WTC11 (cell line): ENCODE results near the gene GGCX. TPM values are rescaled to one million over a fixed set of nuclear protein-coding genes. Genes with fewer than 3 reads are reported as not detected.
A peak's percentile ranks its signal among the peaks of the same experiment; 100 is the strongest.

Source experiments
- ELF4 ChIP-seq: sonication (generic); formaldehyde crosslinking; IDR thresholded peaks from 2 replicates; pipeline ENCODE4 v1.8.1; 2022; ENCODE audit warnings: low read depth, mild to moderate bottlenecking, moderate library complexity, missing genetic modification reagents
- ERG ChIP-seq: fragments of 250-450 bp; sonication (Bioruptor Pico); IDR thresholded peaks from 2 replicates; pipeline ENCODE4 v1.8.0; 2021; ENCODE audit warnings: mild to moderate bottlenecking
- FOXP1 ChIP-seq: sonication (generic); formaldehyde crosslinking; IDR thresholded peaks from 2 replicates; pipeline ENCODE4 v1.8.0; 2022; ENCODE audit warnings: missing genetic modification reagents, mild to moderate bottlenecking, moderate library complexity, borderline replicate concordance
- GTF2I ChIP-seq: fragments of 250-450 bp; sonication (Bioruptor Pico); conservative IDR thresholded peaks from 2 replicates; pipeline ENCODE4 v1.4.0; 2021; ENCODE audit warnings: mild to moderate bottlenecking
- JUN ChIP-seq: sonication (generic); formaldehyde crosslinking; IDR thresholded peaks from 2 replicates; pipeline ENCODE4 v1.8.0; 2023; ENCODE audit warnings: mild to moderate bottlenecking, missing genetic modification reagents
- KAT7 ChIP-seq: sonication (generic); formaldehyde crosslinking; IDR thresholded peaks from 2 replicates; pipeline ENCODE4 v1.8.1; 2023; ENCODE audit warnings: missing genetic modification reagents, mild to moderate bottlenecking, borderline replicate concordance
- MYBL2 ChIP-seq: sonication (generic); formaldehyde crosslinking; IDR thresholded peaks from 2 replicates; pipeline ENCODE4 v1.8.1; 2023; ENCODE audit warnings: mild to moderate bottlenecking, moderate library complexity, missing genetic modification reagents
- NFATC4 ChIP-seq: fragments of 250-450 bp; sonication (Bioruptor Pico); IDR thresholded peaks from 2 replicates; pipeline ENCODE4 v1.9.0; 2021; ENCODE audit warnings: mild to moderate bottlenecking
- NFYB ChIP-seq: sonication (generic); formaldehyde crosslinking; conservative IDR thresholded peaks from 2 replicates; pipeline ENCODE4 v1.8.0; 2022; ENCODE audit warnings: low read depth, missing genetic modification reagents
- SMAD4 ChIP-seq: sonication (generic); formaldehyde crosslinking; IDR thresholded peaks from 2 replicates; pipeline ENCODE4 v1.8.0; 2022; ENCODE audit warnings: mild to moderate bottlenecking, missing genetic modification reagents
- USF2 ChIP-seq: sonication (generic); formaldehyde crosslinking; IDR thresholded peaks from 2 replicates; pipeline ENCODE4 v1.8.1; 2023; ENCODE audit warnings: mild to moderate bottlenecking, missing genetic modification reagents, moderate library complexity
- ZNF121 ChIP-seq: sonication (generic); formaldehyde crosslinking; IDR thresholded peaks from 2 replicates; pipeline ENCODE4 v1.8.0; 2023; ENCODE audit warnings: missing genetic modification reagents
- ZNF532 ChIP-seq: fragments of 250-450 bp; sonication (Bioruptor Pico); IDR thresholded peaks from 2 replicates; pipeline ENCODE4 v1.9.0; 2021; ENCODE audit warnings: mild to moderate bottlenecking, borderline replicate concordance
- ZNF671 ChIP-seq: fragments of 250-450 bp; sonication (Bioruptor Pico); IDR thresholded peaks from 2 replicates; pipeline ENCODE4 v1.8.0; 2021; ENCODE audit warnings: mild to moderate bottlenecking
- total RNA-seq: library from RNA; stranded (reverse); gene quantifications from 3 replicates; pipeline ENCODE4 v1.2.3, GENCODE V29; 2021
- TF ChIP-seq, protein P1 (sequence below): sonication (generic); formaldehyde crosslinking; IDR thresholded peaks from 2 replicates; pipeline ENCODE4 v1.8.1; 2022; ENCODE audit warnings: low read depth, mild to moderate bottlenecking, moderate library complexity, missing genetic modification reagents, borderline replicate concordance
- TF ChIP-seq, protein P2 (sequence below): sonication (generic); formaldehyde crosslinking; IDR thresholded peaks from 2 replicates; pipeline ENCODE4 v1.8.1; 2023; ENCODE audit warnings: mild to moderate bottlenecking, missing genetic modification reagents
- TF ChIP-seq, protein P3 (sequence below): sonication (generic); formaldehyde crosslinking; IDR thresholded peaks from 2 replicates; pipeline ENCODE4 v1.8.0; 2023; ENCODE audit warnings: missing genetic modification reagents, mild to moderate bottlenecking, borderline replicate concordance
- TF ChIP-seq, protein P4 (sequence below): sonication (generic); formaldehyde crosslinking; IDR thresholded peaks from 2 replicates; pipeline ENCODE4 v1.8.0; 2022; ENCODE audit warnings: mild to moderate bottlenecking, missing genetic modification reagents
- TF ChIP-seq, protein P5 (sequence below): fragments of 250-450 bp; sonication (Bioruptor Pico); IDR thresholded peaks from 2 replicates; pipeline ENCODE4 v1.9.0; 2021; ENCODE audit warnings: mild to moderate bottlenecking

Gene GGCX
- total RNA-seq, 1 experiment from 2014 or later = 40.9 TPM

DNA sequence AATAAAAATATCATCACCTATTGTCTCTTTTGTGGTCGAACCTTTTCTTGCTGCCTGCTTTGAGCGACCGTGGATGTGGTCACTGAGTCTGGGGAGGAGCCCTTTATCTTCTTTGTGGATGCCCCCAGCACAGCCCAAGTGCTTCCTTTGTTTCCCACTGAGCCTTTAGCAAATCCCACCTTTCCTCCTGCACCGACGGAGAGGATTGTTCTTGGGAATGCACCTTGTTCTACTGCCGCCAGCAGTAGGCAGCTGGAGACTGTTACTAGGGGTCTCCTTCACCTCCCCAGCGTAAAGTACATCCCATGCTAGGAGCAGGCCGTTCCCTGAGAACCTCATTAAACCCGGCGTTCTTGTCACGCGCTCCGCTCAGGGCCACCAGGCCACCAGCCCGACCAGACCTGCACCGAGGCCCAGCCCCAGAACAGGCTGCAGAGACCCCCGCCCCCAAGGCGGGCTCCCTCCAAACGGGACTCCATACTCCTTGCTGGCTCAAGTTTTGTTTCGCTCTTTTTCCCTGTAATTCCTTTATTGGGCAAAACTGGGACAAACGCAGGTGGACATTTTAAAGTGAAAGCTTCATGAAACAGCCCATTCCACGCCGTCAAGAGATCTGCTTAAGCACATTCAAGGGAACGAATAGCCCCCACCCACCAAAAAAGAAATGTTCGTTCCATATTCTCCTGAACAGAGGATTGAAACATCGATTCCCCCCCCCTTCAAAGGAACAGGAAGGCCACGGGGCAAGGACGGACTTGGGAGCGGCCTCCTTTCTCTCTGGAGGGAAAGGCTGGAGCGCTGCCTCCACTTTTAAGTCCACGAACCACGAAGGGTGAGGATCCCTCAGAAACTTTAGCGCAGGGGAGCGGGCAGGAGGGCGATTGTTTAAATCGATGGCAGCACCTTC lies 23.4 kb downstream of the GGCX start (continued):
- TF ChIP-seq ERG (no peak), ZNF532 (0 out of 2 replicates have a peak, but pooled peaks have one; percentile 24), USF2 (CRISPR knock-in tag) (no peak), NFATC4 (0 out of 2 replicates have a peak, but pooled peaks have one; percentile 3), MYBL2 (CRISPR knock-in tag) (no peak), SMAD4 (CRISPR knock-in tag) (no peak), FOXP1 (no peak), ELF4 (CRISPR knock-in tag) (no peak), JUN (CRISPR knock-in tag) (no peak), GTF2I (no peak), ZNF121 (CRISPR knock-in tag) (no peak), KAT7 (CRISPR knock-in tag) (no peak), NFYB (CRISPR knock-in tag) (no peak), ZNF671 (CRISPR knock-in tag) (0 out of 2 replicates have a peak, but pooled peaks have one; percentile 22)
- TF ChIP-seq, protein P1, sequence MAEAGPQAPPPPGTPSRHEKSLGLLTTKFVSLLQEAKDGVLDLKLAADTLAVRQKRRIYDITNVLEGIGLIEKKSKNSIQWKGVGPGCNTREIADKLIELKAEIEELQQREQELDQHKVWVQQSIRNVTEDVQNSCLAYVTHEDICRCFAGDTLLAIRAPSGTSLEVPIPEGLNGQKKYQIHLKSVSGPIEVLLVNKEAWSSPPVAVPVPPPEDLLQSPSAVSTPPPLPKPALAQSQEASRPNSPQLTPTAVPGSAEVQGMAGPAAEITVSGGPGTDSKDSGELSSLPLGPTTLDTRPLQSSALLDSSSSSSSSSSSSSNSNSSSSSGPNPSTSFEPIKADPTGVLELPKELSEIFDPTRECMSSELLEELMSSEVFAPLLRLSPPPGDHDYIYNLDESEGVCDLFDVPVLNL (CRISPR knock-in tag) = no peak
- TF ChIP-seq, protein P2, sequence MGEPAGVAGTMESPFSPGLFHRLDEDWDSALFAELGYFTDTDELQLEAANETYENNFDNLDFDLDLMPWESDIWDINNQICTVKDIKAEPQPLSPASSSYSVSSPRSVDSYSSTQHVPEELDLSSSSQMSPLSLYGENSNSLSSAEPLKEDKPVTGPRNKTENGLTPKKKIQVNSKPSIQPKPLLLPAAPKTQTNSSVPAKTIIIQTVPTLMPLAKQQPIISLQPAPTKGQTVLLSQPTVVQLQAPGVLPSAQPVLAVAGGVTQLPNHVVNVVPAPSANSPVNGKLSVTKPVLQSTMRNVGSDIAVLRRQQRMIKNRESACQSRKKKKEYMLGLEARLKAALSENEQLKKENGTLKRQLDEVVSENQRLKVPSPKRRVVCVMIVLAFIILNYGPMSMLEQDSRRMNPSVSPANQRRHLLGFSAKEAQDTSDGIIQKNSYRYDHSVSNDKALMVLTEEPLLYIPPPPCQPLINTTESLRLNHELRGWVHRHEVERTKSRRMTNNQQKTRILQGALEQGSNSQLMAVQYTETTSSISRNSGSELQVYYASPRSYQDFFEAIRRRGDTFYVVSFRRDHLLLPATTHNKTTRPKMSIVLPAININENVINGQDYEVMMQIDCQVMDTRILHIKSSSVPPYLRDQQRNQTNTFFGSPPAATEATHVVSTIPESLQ (CRISPR knock-in tag) = no peak
- TF ChIP-seq, protein P3, sequence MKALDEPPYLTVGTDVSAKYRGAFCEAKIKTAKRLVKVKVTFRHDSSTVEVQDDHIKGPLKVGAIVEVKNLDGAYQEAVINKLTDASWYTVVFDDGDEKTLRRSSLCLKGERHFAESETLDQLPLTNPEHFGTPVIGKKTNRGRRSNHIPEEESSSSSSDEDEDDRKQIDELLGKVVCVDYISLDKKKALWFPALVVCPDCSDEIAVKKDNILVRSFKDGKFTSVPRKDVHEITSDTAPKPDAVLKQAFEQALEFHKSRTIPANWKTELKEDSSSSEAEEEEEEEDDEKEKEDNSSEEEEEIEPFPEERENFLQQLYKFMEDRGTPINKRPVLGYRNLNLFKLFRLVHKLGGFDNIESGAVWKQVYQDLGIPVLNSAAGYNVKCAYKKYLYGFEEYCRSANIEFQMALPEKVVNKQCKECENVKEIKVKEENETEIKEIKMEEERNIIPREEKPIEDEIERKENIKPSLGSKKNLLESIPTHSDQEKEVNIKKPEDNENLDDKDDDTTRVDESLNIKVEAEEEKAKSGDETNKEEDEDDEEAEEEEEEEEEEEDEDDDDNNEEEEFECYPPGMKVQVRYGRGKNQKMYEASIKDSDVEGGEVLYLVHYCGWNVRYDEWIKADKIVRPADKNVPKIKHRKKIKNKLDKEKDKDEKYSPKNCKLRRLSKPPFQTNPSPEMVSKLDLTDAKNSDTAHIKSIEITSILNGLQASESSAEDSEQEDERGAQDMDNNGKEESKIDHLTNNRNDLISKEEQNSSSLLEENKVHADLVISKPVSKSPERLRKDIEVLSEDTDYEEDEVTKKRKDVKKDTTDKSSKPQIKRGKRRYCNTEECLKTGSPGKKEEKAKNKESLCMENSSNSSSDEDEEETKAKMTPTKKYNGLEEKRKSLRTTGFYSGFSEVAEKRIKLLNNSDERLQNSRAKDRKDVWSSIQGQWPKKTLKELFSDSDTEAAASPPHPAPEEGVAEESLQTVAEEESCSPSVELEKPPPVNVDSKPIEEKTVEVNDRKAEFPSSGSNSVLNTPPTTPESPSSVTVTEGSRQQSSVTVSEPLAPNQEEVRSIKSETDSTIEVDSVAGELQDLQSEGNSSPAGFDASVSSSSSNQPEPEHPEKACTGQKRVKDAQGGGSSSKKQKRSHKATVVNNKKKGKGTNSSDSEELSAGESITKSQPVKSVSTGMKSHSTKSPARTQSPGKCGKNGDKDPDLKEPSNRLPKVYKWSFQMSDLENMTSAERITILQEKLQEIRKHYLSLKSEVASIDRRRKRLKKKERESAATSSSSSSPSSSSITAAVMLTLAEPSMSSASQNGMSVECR (CRISPR knock-in tag) = no peak
- TF ChIP-seq, protein P4, sequence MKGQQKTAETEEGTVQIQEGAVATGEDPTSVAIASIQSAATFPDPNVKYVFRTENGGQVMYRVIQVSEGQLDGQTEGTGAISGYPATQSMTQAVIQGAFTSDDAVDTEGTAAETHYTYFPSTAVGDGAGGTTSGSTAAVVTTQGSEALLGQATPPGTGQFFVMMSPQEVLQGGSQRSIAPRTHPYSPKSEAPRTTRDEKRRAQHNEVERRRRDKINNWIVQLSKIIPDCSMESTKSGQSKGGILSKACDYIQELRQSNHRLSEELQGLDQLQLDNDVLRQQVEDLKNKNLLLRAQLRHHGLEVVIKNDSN (CRISPR knock-in tag) = no peak; the same call in 1 of the 2 replicates
- TF ChIP-seq, protein P5, sequence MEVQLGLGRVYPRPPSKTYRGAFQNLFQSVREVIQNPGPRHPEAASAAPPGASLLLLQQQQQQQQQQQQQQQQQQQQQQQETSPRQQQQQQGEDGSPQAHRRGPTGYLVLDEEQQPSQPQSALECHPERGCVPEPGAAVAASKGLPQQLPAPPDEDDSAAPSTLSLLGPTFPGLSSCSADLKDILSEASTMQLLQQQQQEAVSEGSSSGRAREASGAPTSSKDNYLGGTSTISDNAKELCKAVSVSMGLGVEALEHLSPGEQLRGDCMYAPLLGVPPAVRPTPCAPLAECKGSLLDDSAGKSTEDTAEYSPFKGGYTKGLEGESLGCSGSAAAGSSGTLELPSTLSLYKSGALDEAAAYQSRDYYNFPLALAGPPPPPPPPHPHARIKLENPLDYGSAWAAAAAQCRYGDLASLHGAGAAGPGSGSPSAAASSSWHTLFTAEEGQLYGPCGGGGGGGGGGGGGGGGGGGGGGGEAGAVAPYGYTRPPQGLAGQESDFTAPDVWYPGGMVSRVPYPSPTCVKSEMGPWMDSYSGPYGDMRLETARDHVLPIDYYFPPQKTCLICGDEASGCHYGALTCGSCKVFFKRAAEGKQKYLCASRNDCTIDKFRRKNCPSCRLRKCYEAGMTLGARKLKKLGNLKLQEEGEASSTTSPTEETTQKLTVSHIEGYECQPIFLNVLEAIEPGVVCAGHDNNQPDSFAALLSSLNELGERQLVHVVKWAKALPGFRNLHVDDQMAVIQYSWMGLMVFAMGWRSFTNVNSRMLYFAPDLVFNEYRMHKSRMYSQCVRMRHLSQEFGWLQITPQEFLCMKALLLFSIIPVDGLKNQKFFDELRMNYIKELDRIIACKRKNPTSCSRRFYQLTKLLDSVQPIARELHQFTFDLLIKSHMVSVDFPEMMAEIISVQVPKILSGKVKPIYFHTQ (CRISPR knock-in tag) = peak; percentile 48; the same call in 1 of the 2 replicates
